Peyer's patch (tissue), 4 donors: ENCODE measurements around the gene UBE3C. TPM values are rescaled to one million over a fixed set of nuclear protein-coding genes. Genes with fewer than 3 reads are reported as not detected.
"Not testable (repeated sequence)": the region's sequence is repeated elsewhere in the genome, so short reads cannot be mapped to it uniquely, and the experiment has no call there.

Source experiments
- DNase-seq, 3 donors: peaks; one replicate each; pipeline ENCODE4 v3.0.0-alpha.2; 2017 to 2019
- H3K27ac ChIP-seq, 4 donors: fragments of 200-600 bp; sonication (generic); one replicate each; pipeline ENCODE4 v1.5.1; 2016 to 2019
- H3K27me3 ChIP-seq, 2 donors: fragments of 200-600 bp; sonication (generic); one replicate each; pipeline ENCODE4 v1.5.1; 2019
- H3K36me3 ChIP-seq, 3 donors: fragments of 200-600 bp; sonication (generic); one replicate each; pipeline ENCODE4 v1.5.1; 2016 to 2019
- H3K4me1 ChIP-seq, 4 donors: fragments of 200-600 bp; sonication (generic); one replicate each; pipeline ENCODE4 v1.5.1; 2016 to 2019
- H3K4me3 ChIP-seq, 4 donors: fragments of 200-600 bp; sonication (generic); 1 replicate in 3 of 4; 2 replicates in 1 of 4; pipeline ENCODE4 v1.5.1; 2016 to 2019; ENCODE audit warnings: mild to moderate bottlenecking in 1 of 4
- H3K9me3 ChIP-seq, 4 donors: fragments of 200-600 bp; sonication (generic); one replicate each; pipeline ENCODE4 v1.5.1; 2016 to 2019; ENCODE audit warnings: mild to moderate bottlenecking in 1 of 4
- POLR2A ChIP-seq, 2 donors: fragments of 450-650 bp; IDR thresholded peaks; one replicate each; pipeline ENCODE4 v1.5.1; 2017; ENCODE audit warnings: antibody characterized with exemption in 2 of 2, mild to moderate bottlenecking in 2 of 2, moderate library complexity in 2 of 2
- total RNA-seq, 4 donors: library from RNA; depleted of rRNA; stranded (reverse); fragments of >200 nt; gene quantifications; one replicate each; pipeline ENCODE4 v1.1.0, GENCODE V29; 2016
- TF ChIP-seq, protein P1 (sequence below), 6 experiments: fragments of 450-650 bp in 4 of 6; fragments of 200-600 bp in 2 of 6; sonication (generic) in 1 of 6; IDR thresholded peaks; one replicate each; pipeline ENCODE4 v1.5.1; 2017 to 2019; ENCODE audit warnings: antibody characterized with exemption in 6 of 6, mild to moderate bottlenecking in 3 of 6, moderate library complexity in 1 of 6

UBE3C gene
- total RNA-seq, 4 donors from 2014 or later = 76.4 to 106 (median 101) TPM

DNA sequence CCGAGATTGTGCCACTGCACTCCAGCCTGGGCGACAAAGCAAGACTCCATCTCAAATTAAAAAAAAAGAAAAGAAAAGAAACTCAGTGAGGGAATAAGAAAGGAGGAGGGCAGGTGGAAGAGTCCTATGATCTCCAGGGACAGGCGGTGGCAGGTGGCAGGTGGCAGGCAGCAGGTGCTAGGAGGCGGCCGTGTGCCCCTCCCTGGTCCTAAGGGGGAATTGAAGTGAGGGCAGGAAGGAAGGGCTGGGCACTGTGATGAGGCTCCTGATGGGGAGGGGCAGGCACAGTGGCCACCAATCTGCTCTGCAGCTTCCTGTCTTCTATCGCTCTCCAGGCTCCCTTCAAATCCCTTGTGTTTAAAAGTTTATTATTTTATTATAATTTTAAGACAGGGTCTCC lies 41.2 kb upstream of the UBE3C start:
- H3K4me1 ChIP-seq = no peaks in the 10 kb centered on the region
- H3K9me3 ChIP-seq = peaks cover 0 to 4% (median 0%) of the 10 kb centered on the region in 4 donors
- H3K27ac ChIP-seq = no peak overlapping the region
- TF ChIP-seq, protein P1, sequence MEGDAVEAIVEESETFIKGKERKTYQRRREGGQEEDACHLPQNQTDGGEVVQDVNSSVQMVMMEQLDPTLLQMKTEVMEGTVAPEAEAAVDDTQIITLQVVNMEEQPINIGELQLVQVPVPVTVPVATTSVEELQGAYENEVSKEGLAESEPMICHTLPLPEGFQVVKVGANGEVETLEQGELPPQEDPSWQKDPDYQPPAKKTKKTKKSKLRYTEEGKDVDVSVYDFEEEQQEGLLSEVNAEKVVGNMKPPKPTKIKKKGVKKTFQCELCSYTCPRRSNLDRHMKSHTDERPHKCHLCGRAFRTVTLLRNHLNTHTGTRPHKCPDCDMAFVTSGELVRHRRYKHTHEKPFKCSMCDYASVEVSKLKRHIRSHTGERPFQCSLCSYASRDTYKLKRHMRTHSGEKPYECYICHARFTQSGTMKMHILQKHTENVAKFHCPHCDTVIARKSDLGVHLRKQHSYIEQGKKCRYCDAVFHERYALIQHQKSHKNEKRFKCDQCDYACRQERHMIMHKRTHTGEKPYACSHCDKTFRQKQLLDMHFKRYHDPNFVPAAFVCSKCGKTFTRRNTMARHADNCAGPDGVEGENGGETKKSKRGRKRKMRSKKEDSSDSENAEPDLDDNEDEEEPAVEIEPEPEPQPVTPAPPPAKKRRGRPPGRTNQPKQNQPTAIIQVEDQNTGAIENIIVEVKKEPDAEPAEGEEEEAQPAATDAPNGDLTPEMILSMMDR (IDR thresholded peaks at IDR 0.05) = no peak
- TF ChIP-seq POLR2A (IDR thresholded peaks at IDR 0.05) = no peak
- H3K36me3 ChIP-seq = no peaks in the 10 kb centered on the region
- H3K4me3 ChIP-seq = no peak overlapping the region
- no peaks in the 10 kb centered on the region for H3K27me3 ChIP-seq
- peak in 2 of 3 donors; percentile 48 to 56 for DNase-seq

DNA sequence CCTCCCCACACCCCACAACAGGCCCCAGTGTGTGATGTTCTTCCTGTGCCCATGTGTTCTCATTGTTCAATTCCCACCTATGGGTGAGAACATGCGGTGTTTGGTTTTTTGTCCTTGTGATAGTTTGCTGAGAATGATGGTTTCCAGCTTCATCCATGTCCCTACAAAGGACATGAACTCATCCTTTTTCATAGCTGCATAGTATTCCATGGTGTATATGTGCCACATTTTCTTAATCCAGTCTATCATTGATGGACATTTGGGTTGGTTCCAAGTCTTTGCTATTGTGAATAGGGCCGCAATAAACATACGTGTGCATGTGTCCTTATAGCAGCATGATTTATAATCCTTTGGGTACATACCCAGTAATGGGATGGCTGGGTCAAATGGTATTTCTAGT lies 38.7 kb upstream of the UBE3C start:
- not testable (repeated sequence) for H3K9me3 ChIP-seq, H3K27me3 ChIP-seq, H3K4me3 ChIP-seq, H3K27ac ChIP-seq, H3K36me3 ChIP-seq, H3K4me1 ChIP-seq, DNase-seq

DNA sequence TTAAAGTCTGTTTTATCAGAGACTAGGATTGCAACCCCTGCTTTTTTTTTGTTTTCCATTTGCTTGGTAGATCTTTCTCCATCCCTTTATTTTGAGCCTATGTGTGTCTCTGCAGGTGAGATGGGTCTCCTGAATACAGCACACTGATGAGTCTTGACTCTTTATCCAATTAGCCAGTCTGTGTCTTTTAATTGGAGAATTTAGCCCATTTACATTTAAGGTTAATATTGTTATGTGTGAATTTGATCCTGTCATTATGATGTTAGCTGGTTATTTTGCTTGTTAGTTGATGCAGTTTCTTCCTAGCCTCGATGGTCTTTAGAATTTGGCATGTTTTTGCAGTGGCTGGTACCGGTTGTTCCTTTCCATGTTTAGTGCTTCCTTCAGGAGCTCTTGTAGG lies 35.1 kb upstream of the UBE3C start:
- H3K4me3 ChIP-seq, H3K27ac ChIP-seq, H3K9me3 ChIP-seq, DNase-seq, H3K27me3 ChIP-seq, H3K4me1 ChIP-seq, H3K36me3 ChIP-seq: not testable (repeated sequence)

DNA sequence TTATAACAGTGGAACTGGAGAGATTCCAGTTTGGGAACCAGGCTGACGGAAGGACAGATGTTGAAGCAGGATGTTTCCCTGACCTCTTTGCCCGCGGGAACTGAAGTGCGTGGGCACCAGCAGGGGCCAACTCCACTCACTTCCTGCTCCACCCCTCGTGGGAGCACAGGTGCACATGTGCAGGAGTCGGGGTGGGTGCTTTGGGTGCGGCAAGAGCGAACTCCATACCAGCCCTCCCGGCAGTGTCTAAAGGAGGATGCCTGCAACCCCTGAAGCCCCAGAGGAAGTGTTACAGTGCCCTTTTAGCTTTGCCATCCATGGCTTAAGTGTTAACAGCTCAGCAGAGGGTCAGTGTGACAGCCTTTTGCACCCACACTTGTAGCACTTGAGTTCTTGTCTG lies 27.4 kb upstream of the UBE3C start:
- Histone ChIP-seq H3K9me3 (peaks cover 0 to 15% (median 3%) of the 10 kb centered on the region in 4 donors), H3K27ac (no peak overlapping the region), H3K4me1 (no peaks in the 10 kb centered on the region), H3K4me3 (no peak overlapping the region), H3K36me3 (no peaks in the 10 kb centered on the region), H3K27me3 (no peaks in the 10 kb centered on the region)
- DNase-seq = no peak
- no peak for TF ChIP-seq POLR2A (IDR thresholded peaks at IDR 0.05)

DNA sequence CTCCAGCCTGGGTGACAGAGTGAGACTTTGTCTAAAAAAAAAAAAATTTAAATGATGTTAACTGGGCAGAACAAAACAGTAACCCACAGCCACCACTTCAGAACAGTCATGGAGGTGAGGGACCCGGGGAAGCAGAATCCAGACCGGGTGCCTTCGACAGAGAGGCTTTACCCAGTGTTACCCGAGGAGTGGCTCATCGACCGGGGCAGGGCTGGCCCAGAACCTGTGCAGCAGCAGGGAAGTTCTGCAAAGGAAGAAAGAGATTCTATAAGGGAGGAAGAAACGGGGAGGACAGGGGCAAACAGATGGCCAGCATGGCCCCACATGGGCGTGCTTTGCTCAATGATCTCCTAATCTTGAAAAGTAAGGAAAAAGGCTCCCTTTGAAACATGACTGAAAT lies 26.0 kb upstream of the UBE3C start:
- Histone ChIP-seq H3K36me3 (no peaks in the 10 kb centered on the region), H3K4me3 (no peak overlapping the region), H3K27ac (no peak overlapping the region), H3K4me1 (no peaks in the 10 kb centered on the region), H3K9me3 (peaks cover 0 to 11% (median 2%) of the 10 kb centered on the region in 4 donors), H3K27me3 (no peaks in the 10 kb centered on the region)
- TF ChIP-seq, protein P1 (IDR thresholded peaks at IDR 0.05) = no peak
- no peak for TF ChIP-seq POLR2A (IDR thresholded peaks at IDR 0.05)
- DNase-seq = no peak

DNA sequence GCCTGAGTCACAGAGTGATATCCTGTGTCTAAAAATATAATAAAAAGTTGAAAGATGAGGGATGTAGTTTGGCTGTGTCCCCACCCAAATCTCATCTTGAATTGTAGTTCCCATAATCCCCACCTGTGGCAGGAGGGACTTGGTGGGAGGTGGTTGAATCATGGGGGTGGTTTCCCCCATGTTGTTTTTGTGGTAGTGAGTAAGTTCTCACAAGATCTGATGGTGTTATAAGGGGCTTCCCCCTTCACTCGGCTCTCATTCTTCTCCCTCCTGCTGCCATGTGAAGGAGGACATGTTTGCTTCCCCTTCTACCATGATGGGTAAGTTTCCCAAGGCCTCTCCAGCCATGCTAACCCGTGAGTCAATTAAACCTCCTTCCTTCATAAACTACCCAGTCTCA lies 25.1 kb upstream of the UBE3C start:
- Histone ChIP-seq H3K27ac (no peak overlapping the region), H3K4me1 (no peaks in the 10 kb centered on the region), H3K27me3 (no peaks in the 10 kb centered on the region), H3K36me3 (no peaks in the 10 kb centered on the region), H3K9me3 (peaks cover 0 to 10% (median 4%) of the 10 kb centered on the region in 4 donors), H3K4me3 (no peak overlapping the region)
- no peak for DNase-seq
- no peak for TF ChIP-seq POLR2A (IDR thresholded peaks at IDR 0.05)
- TF ChIP-seq, protein P1 (IDR thresholded peaks at IDR 0.05) = no peak

DNA sequence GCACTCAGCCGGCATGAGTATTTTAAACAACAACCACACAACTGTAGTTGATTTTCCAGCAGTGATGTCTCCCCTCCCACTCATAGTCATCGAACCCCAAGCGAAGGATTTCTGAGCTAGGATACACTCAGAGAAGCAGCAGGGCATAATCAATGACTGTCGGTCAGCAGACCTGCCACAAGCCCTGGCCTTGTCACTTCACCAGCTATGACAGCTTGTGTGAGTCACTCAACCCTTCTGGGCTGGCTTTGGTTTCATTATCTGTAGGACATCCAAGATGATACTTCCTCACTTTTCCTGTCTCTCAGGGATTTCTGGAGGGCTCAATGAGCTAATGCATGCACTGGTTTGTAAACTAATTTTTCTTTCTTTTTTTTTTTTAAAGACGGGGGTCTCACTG lies 22.0 kb upstream of the UBE3C start:
- Histone ChIP-seq H3K27me3 (no peaks in the 10 kb centered on the region), H3K27ac (no peak overlapping the region), H3K4me1 (no peaks in the 10 kb centered on the region), H3K9me3 (peaks cover 0 to 8% (median 2%) of the 10 kb centered on the region in 4 donors), H3K36me3 (no peaks in the 10 kb centered on the region), H3K4me3 (no peak overlapping the region)
- no peak for DNase-seq
- TF ChIP-seq, protein P1 (IDR thresholded peaks at IDR 0.05) = no peak
- TF ChIP-seq POLR2A (IDR thresholded peaks at IDR 0.05) = no peak
